Upper lobe of left lung (tissue), 4 donors: ENCODE results near the gene NLRP10.

Experiments used
- EP300 ChIP-seq, 4 donors: sonication (generic); formaldehyde crosslinking; IDR thresholded peaks; one replicate each; pipeline ENCODE4 v1.5.1; 2017; ENCODE audit warnings: antibody characterized with exemption in 4 of 4, control low read depth in 2 of 4
- POLR2AphosphoS5 ChIP-seq, 2 donors: sonication (generic); formaldehyde crosslinking; IDR thresholded peaks; one replicate each; pipeline ENCODE4 v1.5.1; 2017; ENCODE audit warnings: antibody characterized with exemption in 2 of 2
- TF ChIP-seq, protein P1 (sequence below), 6 experiments: fragments of 450-650 bp in 4 of 6; fragments of 200-600 bp in 2 of 6; sonication (generic) in 2 of 6; IDR thresholded peaks; one replicate each; pipeline ENCODE4 v1.5.1; 2016 to 2019; ENCODE audit warnings: antibody characterized with exemption in 6 of 6

DNA sequence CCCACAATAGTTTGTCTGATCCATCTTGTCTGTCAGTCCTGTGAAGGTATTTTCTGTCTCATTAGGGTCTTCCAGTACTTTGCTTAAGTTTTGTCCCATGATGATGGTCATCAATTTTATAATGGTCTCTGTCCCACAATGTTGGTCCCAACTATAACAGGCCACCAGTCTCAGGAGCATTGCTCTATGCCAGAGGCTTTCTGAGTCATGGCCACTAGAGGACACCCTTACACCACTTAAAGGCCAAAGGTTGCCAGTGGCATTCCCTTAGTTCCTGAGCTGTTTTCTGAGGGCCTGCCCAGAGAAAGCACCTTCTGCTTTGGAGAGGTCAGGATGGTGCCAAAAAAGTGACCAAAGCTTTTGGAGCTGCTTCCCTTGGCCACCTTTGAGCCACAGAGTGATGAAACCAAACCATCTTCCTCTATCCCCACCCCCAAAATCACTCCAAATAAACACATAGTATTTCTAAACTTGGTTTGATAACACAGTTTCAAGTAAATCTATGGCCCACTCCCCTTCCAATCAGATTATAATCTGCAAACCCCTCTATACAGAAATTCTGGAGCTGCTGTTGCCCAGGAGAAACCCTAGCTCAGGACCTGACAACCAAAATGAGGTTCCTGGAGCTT, 41.2 kb upstream of the NLRP10 start:
- TF ChIP-seq, protein P1, sequence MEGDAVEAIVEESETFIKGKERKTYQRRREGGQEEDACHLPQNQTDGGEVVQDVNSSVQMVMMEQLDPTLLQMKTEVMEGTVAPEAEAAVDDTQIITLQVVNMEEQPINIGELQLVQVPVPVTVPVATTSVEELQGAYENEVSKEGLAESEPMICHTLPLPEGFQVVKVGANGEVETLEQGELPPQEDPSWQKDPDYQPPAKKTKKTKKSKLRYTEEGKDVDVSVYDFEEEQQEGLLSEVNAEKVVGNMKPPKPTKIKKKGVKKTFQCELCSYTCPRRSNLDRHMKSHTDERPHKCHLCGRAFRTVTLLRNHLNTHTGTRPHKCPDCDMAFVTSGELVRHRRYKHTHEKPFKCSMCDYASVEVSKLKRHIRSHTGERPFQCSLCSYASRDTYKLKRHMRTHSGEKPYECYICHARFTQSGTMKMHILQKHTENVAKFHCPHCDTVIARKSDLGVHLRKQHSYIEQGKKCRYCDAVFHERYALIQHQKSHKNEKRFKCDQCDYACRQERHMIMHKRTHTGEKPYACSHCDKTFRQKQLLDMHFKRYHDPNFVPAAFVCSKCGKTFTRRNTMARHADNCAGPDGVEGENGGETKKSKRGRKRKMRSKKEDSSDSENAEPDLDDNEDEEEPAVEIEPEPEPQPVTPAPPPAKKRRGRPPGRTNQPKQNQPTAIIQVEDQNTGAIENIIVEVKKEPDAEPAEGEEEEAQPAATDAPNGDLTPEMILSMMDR (IDR thresholded peaks at IDR 0.05): peak; percentile 39 to 72 (median 58)
- TF ChIP-seq EP300 (IDR thresholded peaks at IDR 0.05) (no peak), POLR2AphosphoS5 (IDR thresholded peaks at IDR 0.05) (no peak)
